ENCODE measurements around the gene REP15. TPM values are rescaled to one million over a fixed set of nuclear protein-coding genes. Genes with fewer than 3 reads are reported as not detected.
"Not testable (repeated sequence)": the region's sequence is repeated elsewhere in the genome, so short reads cannot be mapped to it uniquely, and the experiment has no call there.

The REP15 gene
- total RNA-seq, 2 donors from 2014 or later = not detected

DNA sequence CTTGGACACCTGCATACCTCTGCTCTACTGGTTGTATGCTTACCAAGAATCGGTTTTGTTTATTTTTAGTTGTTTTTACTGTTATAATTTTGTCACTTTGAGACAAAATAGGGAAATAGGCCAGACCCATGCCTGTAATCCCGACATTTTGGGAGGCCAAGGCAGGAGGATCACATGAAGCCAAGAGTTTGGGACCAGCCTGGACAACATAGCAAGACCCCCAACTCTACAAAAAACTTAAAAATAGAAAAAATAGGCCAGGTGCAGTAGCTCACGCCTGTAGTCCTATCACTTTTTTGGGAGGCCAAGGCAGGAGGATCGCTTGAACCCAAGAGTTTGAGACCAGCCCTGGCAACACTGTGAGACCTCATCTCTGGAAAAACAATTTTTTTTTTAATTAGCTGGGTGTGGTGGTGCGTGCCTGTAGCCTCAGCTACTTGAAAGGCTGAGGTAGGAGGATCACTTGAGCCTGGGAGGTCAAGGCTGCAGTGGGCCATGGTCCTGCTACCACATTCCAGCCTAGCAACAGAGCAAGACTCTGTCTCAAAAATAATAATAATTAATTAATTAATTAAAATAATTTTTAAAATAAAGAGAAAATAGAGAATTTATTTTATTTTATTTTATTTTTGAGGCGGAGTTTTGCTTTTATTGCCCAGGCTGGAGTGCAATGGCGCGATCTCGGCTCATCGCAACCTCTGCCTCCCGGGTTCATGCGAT, 13.1 kb downstream of the REP15 start:
- no peak for ATAC-seq
- no peaks in the 10 kb centered on the region for H3K9me3 ChIP-seq (ENCODE audit: control insufficient read depth, low read length, poor library complexity, severe bottlenecking)
- peaks cover 24% of the 10 kb centered on the region for H3K4me1 Mint-ChIP-seq
- no peak overlapping the region for H3K27ac Mint-ChIP-seq
- H3K27me3 Mint-ChIP-seq = peaks cover 5% of the 10 kb centered on the region
- no peaks in the 10 kb centered on the region for H3K36me3 Mint-ChIP-seq (ENCODE audit: low read depth)
- H3K4me3 Mint-ChIP-seq = peak overlapping the region; percentile 97
- DNase-seq = no peak

DNA sequence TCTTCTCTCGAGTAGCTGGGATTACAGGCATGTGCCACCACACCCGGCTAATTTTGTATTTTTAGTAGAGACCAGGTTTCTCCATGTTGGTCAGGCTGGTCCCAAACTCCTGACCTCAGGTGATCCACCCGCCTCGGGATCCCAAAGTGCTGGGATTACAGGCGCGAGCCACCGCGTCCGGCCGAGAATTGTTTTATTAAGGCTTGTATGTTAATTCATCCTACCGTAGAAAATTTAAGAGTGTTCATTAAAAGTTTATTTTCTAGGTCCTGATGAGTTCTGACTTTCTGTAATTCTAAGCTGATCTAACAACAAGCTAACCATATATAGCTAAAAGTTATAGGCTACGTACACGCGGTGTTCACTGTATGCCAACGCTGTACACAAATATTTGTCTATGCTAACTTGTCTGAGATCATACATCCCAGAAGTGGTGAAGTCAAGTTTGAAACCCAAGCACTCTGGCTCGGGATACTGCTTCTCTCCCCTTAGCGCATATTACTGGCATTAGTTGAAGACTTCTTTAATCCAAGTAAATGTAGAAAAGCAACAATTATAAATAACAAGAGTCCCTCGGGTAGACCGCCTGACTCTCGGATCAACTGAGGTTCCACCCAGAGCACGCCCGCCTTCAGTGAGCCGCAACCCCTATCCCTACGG, 13.8 kb downstream of the REP15 start:
- H3K27ac Mint-ChIP-seq = peak overlapping the region; percentile 97
- no peaks in the 10 kb centered on the region for H3K9me3 ChIP-seq (ENCODE audit: control insufficient read depth, low read length, poor library complexity, severe bottlenecking)
- no peaks in the 10 kb centered on the region for H3K36me3 Mint-ChIP-seq (ENCODE audit: low read depth)
- H3K27me3 Mint-ChIP-seq = peaks cover 5% of the 10 kb centered on the region
- H3K4me1 Mint-ChIP-seq = peaks cover 24% of the 10 kb centered on the region
- DNase-seq (no peak), ATAC-seq (peak; percentile 45)
- peak overlapping the region; percentile 97 for H3K4me3 Mint-ChIP-seq

DNA sequence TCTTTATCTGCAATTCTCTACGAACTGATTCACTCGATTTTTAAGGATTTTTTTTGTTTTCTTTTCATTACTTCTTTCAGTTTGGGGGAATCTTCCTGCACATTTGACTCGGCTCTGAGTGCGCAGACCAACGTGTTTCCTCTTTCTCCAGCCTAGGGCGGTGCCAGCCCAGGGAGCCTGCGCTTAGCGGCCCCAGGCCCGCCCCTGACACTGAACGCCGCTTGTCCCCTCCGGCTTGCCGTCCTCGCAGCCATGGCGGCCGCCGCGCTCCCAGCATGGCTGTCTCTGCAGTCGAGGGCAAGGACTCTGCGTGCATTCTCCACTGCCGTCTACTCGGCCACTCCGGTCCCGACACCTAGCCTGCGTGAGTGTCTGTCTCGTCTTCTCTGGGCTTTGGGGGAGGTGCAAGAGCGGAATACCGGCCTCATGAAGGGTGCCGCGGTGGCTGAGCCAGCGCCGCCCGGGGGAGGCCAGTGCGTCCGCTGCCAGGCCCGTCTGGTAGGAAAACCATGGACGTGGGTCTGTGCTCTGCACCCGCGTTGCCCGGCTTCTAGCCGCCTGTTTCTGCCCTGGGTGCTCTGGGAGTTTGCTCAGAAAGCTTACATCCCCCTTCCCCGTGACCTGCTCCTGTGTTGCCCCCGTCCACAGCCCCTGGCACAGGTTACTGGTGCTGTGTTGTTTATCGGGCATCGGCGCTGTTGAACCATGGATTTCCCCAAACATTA, 14.5 kb downstream of the REP15 start, which contains the start of gene MRPS35:
TSS of gene MRPS35 (plus strand) at position 241 of the 725 bp plus-strand sequence. CDS start at position 253, 12 bp downstream.
- Mint-ChIP-seq H3K27ac (peak within 1 kb of the TSS; percentile 97), H3K4me3 (peak within 1 kb of the TSS; percentile 97), H3K36me3 (ENCODE audit: low read depth) (no peaks in the 10 kb centered on the region), H3K4me1 (peaks cover 24% of the 10 kb centered on the region), H3K27me3 (peaks cover under 1% of the 10 kb centered on the region)
- no peaks in the 10 kb centered on the region for H3K9me3 ChIP-seq (ENCODE audit: control insufficient read depth, low read length, poor library complexity, severe bottlenecking)
- ATAC-seq (peak; percentile 98), DNase-seq (peak; percentile 84 to 86 (median 85))

DNA sequence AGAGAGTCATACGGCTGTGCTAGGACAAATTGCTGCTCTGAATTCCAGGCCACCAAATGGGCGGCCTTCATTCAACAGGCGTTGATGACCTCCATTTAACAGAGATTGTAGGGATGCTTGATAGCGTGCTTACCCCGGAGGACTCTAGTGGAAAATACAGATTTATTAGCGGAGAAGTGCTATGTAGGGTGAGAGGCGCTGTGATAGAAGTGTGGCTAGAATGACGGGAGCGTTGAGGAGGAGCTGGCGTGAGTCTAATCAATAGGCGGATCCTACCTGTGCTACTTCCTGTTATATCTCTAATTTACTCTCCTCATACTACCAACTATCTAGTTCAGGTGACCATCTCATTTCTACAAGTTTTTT, 15.1 kb downstream of the REP15 start:
- no peaks in the 10 kb centered on the region for H3K36me3 Mint-ChIP-seq (ENCODE audit: low read depth)
- H3K27me3 Mint-ChIP-seq = no peaks in the 10 kb centered on the region
- H3K4me1 Mint-ChIP-seq = peaks cover 24% of the 10 kb centered on the region
- peak overlapping the region; percentile 97 for H3K27ac Mint-ChIP-seq
- ATAC-seq (no peak), DNase-seq (no peak)
- peak overlapping the region; percentile 97 for H3K4me3 Mint-ChIP-seq
- H3K9me3 ChIP-seq (ENCODE audit: control insufficient read depth, low read length, poor library complexity, severe bottlenecking) = no peaks in the 10 kb centered on the region

DNA sequence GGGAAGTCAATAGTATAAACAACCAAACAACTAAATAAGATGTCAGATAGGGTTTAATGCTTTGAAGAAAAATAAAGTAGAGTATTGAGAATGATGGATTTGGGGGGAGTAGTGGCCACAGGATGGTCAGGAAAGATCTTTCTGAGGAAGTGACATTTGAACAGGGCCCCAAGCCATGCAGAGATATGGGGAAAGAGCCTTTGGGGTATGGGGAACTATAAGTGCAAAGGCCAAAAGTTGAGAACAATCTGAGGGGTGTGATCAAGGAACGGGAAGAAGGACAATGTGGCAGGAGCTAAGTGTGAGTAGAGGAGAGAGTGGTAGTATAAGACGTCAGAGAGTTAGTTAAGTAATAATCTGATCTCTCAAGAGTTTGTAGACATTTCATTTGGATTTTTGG, 15.7 kb downstream of the REP15 start:
- no peaks in the 10 kb centered on the region for H3K9me3 ChIP-seq (ENCODE audit: control insufficient read depth, low read length, poor library complexity, severe bottlenecking)
- H3K27ac Mint-ChIP-seq = peak overlapping the region; percentile 97
- ATAC-seq = no peak
- H3K4me1 Mint-ChIP-seq = peaks cover 24% of the 10 kb centered on the region
- no peaks in the 10 kb centered on the region for H3K27me3 Mint-ChIP-seq
- no peaks in the 10 kb centered on the region for H3K36me3 Mint-ChIP-seq (ENCODE audit: low read depth)
- no peak for DNase-seq
- peak overlapping the region; percentile 97 for H3K4me3 Mint-ChIP-seq

DNA sequence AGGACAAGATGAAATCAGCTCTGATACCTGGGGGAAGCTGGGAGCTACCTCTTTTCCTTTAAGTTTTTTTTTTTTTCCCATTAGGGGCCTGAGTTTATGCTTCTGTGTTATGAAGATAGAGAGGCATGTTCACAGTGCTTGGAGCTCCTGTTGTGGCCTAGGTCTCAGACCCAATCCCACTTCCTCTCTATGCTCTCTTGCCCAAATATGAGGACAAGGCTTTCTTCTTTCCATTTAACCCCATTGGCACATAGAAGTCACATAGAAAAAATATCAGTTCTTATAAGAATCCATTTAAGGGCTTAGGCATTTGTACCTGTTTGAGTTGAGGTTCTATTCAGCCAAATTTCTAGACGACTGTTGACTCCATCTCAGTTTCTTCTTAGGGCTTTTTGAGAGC, 27.0 kb downstream of the REP15 start:
- ATAC-seq = no peak
- H3K4me3 Mint-ChIP-seq = no peak overlapping the region
- no peaks in the 10 kb centered on the region for H3K9me3 ChIP-seq (ENCODE audit: control insufficient read depth, low read length, poor library complexity, severe bottlenecking)
- H3K27me3 Mint-ChIP-seq = no peaks in the 10 kb centered on the region
- peaks cover 2% of the 10 kb centered on the region for H3K36me3 Mint-ChIP-seq (ENCODE audit: low read depth)
- H3K27ac Mint-ChIP-seq = no peak overlapping the region
- H3K4me1 Mint-ChIP-seq = peaks cover 7% of the 10 kb centered on the region
- DNase-seq = no peak

DNA sequence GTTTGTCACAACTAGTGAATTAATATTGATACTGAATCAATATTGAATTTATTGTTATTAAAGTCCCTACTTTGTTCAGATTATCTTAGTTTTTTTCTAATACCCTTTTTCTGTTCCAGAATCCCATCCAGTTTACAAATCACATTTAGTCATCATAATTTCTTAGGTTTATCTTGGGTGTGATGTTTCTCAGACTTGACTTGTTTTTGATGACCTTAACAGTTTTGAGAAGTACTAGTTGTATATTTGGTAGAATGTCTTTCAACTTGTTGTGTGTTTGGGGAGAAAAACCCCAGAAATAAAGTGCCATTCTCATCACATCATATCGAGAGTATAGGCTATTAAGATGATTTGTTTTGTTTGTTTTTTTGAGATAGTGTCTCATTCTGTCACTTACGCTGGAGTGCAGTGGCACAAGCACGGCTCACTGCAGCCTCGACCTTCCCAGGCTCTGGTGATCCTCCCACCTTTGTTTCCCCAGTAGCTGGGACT, 33.9 kb downstream of the REP15 start:
- H3K9me3 ChIP-seq (ENCODE audit: control insufficient read depth, low read length, poor library complexity, severe bottlenecking) = no peaks in the 10 kb centered on the region
- ATAC-seq = no peak
- Mint-ChIP-seq H3K36me3 (ENCODE audit: low read depth) (peaks cover 4% of the 10 kb centered on the region), H3K27ac (peak overlapping the region; percentile 43), H3K27me3 (no peaks in the 10 kb centered on the region), H3K4me1 (peaks cover 7% of the 10 kb centered on the region), H3K4me3 (no peak overlapping the region)
- DNase-seq = no peak

DNA sequence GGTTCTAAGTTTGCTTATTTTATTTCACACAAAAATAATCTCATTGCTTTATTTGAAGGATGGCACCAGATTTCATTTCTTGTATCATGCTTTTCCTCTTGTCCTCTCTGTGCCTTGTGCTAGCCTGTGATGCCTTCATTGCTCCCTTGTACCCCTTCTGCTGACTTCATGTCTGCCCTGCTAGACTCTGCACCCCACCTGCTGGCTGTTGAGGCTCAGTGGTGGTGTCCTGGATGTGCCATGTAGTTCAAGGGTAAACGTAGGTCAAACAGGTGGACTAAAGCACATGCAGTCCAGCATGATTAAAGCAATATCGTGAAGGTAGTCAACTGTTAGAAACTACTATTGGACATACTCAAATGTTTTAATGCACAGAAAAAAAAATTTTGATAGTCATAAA, 36.0 kb downstream of the REP15 start:
- ATAC-seq = no peak
- no peak overlapping the region for H3K27ac Mint-ChIP-seq
- no peak for DNase-seq
- no peaks in the 10 kb centered on the region for H3K27me3 Mint-ChIP-seq
- no peaks in the 10 kb centered on the region for H3K9me3 ChIP-seq (ENCODE audit: control insufficient read depth, low read length, poor library complexity, severe bottlenecking)
- no peak overlapping the region for H3K4me3 Mint-ChIP-seq
- peaks cover 3% of the 10 kb centered on the region for H3K4me1 Mint-ChIP-seq
- peaks cover 6% of the 10 kb centered on the region for H3K36me3 Mint-ChIP-seq (ENCODE audit: low read depth)

DNA sequence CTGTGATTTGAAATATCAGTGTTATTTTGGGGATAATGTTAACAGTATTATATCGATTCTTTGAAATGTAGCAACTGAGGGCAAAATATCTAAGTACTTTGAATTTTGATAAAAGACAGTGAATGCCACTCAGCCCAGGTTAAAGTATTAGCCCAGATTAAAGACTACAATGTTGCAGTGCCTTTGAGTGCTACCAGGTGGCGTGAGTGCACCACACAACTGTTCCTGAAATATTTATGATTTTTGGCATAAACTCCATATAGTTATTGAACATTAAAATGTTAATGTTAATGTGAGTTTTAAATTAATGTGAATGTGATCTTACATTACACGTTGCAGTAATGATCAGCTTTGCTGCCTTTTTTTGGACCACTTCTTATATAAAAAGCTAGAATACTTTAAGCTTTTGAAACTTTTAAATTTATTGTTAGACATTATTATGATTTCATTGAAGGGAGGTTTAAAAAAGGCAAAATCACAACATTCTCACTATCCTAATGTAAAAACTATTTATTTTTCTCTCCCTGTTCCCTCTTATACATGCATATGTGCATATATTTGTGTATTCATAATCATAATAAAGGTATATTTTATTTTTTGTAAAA, 36.9 kb downstream of the REP15 start:
- no peak overlapping the region for H3K4me3 Mint-ChIP-seq
- DNase-seq (no peak), ATAC-seq (peak; percentile 70)
- no peaks in the 10 kb centered on the region for H3K9me3 ChIP-seq (ENCODE audit: control insufficient read depth, low read length, poor library complexity, severe bottlenecking)
- peaks cover 3% of the 10 kb centered on the region for H3K4me1 Mint-ChIP-seq
- no peak overlapping the region for H3K27ac Mint-ChIP-seq
- no peaks in the 10 kb centered on the region for H3K27me3 Mint-ChIP-seq
- H3K36me3 Mint-ChIP-seq (ENCODE audit: low read depth) = peaks cover 8% of the 10 kb centered on the region

DNA sequence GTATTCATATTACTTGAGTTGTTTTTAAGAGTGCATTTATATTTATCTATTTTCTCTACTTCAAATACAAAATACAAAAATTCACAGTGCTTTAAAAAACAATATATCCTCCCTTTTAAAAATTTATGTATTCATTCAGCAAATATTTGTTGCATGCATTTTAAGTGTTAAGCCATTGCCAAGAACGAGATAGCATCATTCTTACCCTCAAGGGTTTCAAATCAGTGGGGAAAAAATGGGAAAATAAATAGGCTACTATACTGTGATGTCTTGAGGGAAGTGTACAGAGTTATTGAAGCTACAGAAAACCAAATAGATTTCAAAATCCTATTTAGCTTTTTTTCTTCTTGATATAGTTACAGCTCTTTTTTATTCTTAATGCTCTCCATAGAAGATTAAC, 37.5 kb downstream of the REP15 start:
- ATAC-seq = no peak
- peaks cover 3% of the 10 kb centered on the region for H3K4me1 Mint-ChIP-seq
- H3K27ac Mint-ChIP-seq = no peak overlapping the region
- peaks cover 8% of the 10 kb centered on the region for H3K36me3 Mint-ChIP-seq (ENCODE audit: low read depth)
- H3K27me3 Mint-ChIP-seq = no peaks in the 10 kb centered on the region
- H3K9me3 ChIP-seq (ENCODE audit: control insufficient read depth, low read length, poor library complexity, severe bottlenecking) = no peaks in the 10 kb centered on the region
- no peak overlapping the region for H3K4me3 Mint-ChIP-seq
- no peak for DNase-seq

DNA sequence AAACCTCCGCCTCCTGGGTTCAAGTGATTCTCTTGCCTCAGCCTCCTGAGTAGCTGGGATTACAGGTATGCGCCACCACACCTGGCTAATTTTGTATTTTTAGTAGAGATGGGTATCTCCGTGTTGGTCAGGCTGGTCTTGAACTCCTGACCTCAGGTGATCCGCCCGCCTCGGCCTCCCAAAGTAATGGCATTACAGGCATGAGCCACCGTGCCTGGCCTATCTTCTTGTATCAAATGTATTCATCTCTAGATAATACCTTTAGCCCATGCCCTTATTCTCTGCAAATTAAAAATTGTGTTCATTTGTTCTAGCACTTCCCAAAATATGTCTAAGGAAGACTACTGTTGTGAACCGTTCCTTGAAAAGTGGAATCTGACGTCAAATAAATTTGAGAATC, 38.1 kb downstream of the REP15 start:
- DNase-seq; H3K4me3 Mint-ChIP-seq; H3K9me3 ChIP-seq (ENCODE audit: control insufficient read depth, low read length, poor library complexity, severe bottlenecking); H3K27me3 Mint-ChIP-seq; H3K4me1 Mint-ChIP-seq; H3K36me3 Mint-ChIP-seq (ENCODE audit: low read depth); H3K27ac Mint-ChIP-seq; ATAC-seq: not testable (repeated sequence)

DNA sequence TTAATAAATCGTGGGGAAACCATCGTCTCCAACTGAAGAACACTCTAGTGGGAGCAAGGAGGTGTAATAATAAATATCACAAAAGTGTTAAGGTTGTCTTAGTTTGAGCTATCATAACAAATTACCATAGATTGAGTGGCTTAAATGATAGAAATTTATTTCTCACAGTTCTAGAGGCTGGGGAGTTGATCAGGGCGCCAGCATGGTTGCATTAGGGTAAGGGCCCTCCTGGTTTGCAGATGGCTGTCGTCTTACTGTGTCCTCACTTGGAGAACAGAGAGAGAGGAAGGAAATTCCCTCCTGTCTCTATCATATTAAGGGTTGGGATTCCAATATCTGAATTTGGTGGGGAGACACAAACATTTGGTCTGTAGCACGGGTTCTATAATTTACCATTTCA, 47.4 kb downstream of the REP15 start:
- no peaks in the 10 kb centered on the region for H3K9me3 ChIP-seq (ENCODE audit: control insufficient read depth, low read length, poor library complexity, severe bottlenecking)
- no peak for DNase-seq
- Mint-ChIP-seq H3K27me3 (no peaks in the 10 kb centered on the region), H3K27ac (no peak overlapping the region), H3K36me3 (ENCODE audit: low read depth) (no peaks in the 10 kb centered on the region), H3K4me3 (no peak overlapping the region), H3K4me1 (peaks cover 9% of the 10 kb centered on the region)
- ATAC-seq = no peak

DNA sequence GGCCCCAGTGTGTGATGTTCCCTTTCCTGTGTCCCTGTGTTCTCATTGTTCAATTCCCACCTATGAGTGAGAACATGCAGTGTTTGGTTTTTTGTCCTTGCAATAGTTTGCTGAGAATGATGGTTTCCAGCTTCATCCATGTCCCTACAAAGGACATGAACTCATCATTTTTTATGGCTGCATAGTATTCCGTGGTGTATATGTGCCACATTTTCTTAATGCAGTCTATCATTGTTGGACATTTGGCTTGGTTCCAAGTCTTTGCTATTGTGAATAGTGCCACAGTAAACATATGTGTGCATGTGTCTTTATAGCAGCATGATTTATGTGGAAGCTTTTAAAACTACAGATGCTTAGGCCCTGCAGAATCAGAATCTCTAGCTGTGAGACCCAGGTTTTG, 49.5 kb downstream of the REP15 start:
- H3K36me3 Mint-ChIP-seq (ENCODE audit: low read depth); H3K27me3 Mint-ChIP-seq; H3K4me3 Mint-ChIP-seq; H3K27ac Mint-ChIP-seq; H3K9me3 ChIP-seq (ENCODE audit: control insufficient read depth, low read length, poor library complexity, severe bottlenecking); DNase-seq; ATAC-seq: not testable (repeated sequence)
- peaks cover 11% of the 10 kb centered on the region for H3K4me1 Mint-ChIP-seq
